GM19372 (cell line): ENCODE results near the gene PYGL.
"Not testable (repeated sequence)": the region's sequence is repeated elsewhere in the genome, so short reads cannot be mapped to it uniquely, and the experiment has no call there.

ENCODE experiments used
- ATAC-seq: cut with Tn5 transposase; IDR thresholded peaks from one replicate; pipeline ENCODE4 v1.9.1; 2021; ENCODE audit warnings: mild to moderate bottlenecking, low read depth, moderate library complexity; ENCODE audit not compliant: unreplicated experiment

The PYGL gene

GRCh38 chr14:50929506-50929905 is 14.8 kb downstream of the PYGL start:
- ATAC-seq, result no peak

- no peak for ATAC-seq
Observed at GRCh38 chr14:50928002-50928635, 16.2 kb downstream of the PYGL start.

GRCh38 chr14:50926851-50927386 is 17.4 kb downstream of the PYGL start:
- no peak for ATAC-seq

- no peak for ATAC-seq
Observed at GRCh38 chr14:50924843-50925242, 19.4 kb downstream of the PYGL start.

- no peak for ATAC-seq
Observed at GRCh38 chr14:50924236-50924635, 20.0 kb downstream of the PYGL start.

GRCh38 chr14:50922803-50923202 is 21.5 kb downstream of the PYGL start:
- ATAC-seq, result no peak

GRCh38 chr14:50920482-50921230 is 23.6 kb downstream of the PYGL start:
- no peak for ATAC-seq

GRCh38 chr14:50919524-50919923 is 24.8 kb downstream of the PYGL start:
- ATAC-seq, result not testable (repeated sequence)

GRCh38 chr14:50917449-50917848 is 26.8 kb downstream of the PYGL start:
- ATAC-seq, result no peak

GRCh38 chr14:50910495-50911420 is 33.5 kb downstream of the PYGL start:
- no peak for ATAC-seq

GRCh38 chr14:50906326-50907065 is 37.8 kb downstream of the PYGL start:
- no peak for ATAC-seq

- ATAC-seq, result no peak
Observed at GRCh38 chr14:50904719-50905118, 39.6 kb downstream of the PYGL start.

- no peak for ATAC-seq
Observed at GRCh38 chr14:50901361-50901760, 42.9 kb downstream of the PYGL start.

- ATAC-seq, result no peak
Observed at GRCh38 chr14:50897658-50898175, 46.6 kb downstream of the PYGL start.

GRCh38 chr14:50897005-50897404 is 47.3 kb downstream of the PYGL start:
- ATAC-seq, result not testable (repeated sequence)

GRCh38 chr14:50896421-50896820 is 47.9 kb downstream of the PYGL start:
- ATAC-seq, result not testable (repeated sequence)

- ATAC-seq, result no peak
Observed at GRCh38 chr14:50892255-50892654, 52.0 kb downstream of the PYGL start.

- ATAC-seq, result no peak
Observed at GRCh38 chr14:50887476-50887875, 56.8 kb downstream of the PYGL start.

GRCh38 chr14:50883827-50884197 is 60.5 kb downstream of the PYGL start:
- no peak for ATAC-seq
